Stimulated activated CD8-positive, alpha-beta memory T cell treated with anti-CD3 and anti-CD28 coated beads, Interleukin-4, amount 100 ng/mL, for 24 hours (primary cell): ENCODE results near the gene EML5.
A peak's percentile ranks its signal among the peaks of the same experiment; 100 is the strongest.
"Not testable (repeated sequence)": the region's sequence is repeated elsewhere in the genome, so short reads cannot be mapped to it uniquely, and the experiment has no call there.

ENCODE experiments used
- DNase-seq: peaks from one replicate; pipeline ENCODE4 v3.0.0-alpha.2; 2020; ENCODE audit warnings: low read depth

The EML5 gene

GRCh38 chr14:88792473-88793258 is at the start of gene EML5:
Gene EML5 (minus strand): TSS chr14:88792953. CDS start chr14:88792503, 450 bp downstream.
- peak; percentile 73 for DNase-seq

- DNase-seq, result no peak
Observed at GRCh38 chr14:88842414-88842813, 49.7 kb upstream of the EML5 start.

GRCh38 chr14:88841741-88842140 is 49.0 kb upstream of the EML5 start:
- DNase-seq, result no peak

- no peak for DNase-seq
Observed at GRCh38 chr14:88840926-88841325, 48.2 kb upstream of the EML5 start.

GRCh38 chr14:88838015-88838414 is 45.3 kb upstream of the EML5 start:
- DNase-seq, result no peak

- DNase-seq, result no peak
Observed at GRCh38 chr14:88837495-88837894, 44.7 kb upstream of the EML5 start.

- DNase-seq, result no peak
Observed at GRCh38 chr14:88835661-88836060, 42.9 kb upstream of the EML5 start.

- no peak for DNase-seq
Observed at GRCh38 chr14:88834883-88835431, 42.2 kb upstream of the EML5 start.

GRCh38 chr14:88831284-88831683 is 38.5 kb upstream of the EML5 start:
- no peak for DNase-seq

GRCh38 chr14:88829685-88830302 is 37.0 kb upstream of the EML5 start:
- DNase-seq, result no peak

GRCh38 chr14:88829188-88829587 is 36.4 kb upstream of the EML5 start:
- no peak for DNase-seq

- DNase-seq, result no peak
Observed at GRCh38 chr14:88825503-88825902, 32.8 kb upstream of the EML5 start.

- no peak for DNase-seq
Observed at GRCh38 chr14:88825078-88825458, 32.3 kb upstream of the EML5 start.

GRCh38 chr14:88824314-88825077 is 31.7 kb upstream of the EML5 start, which contains the start of gene TTC8:
Gene TTC8 (plus strand): TSS chr14:88824651. CDS start chr14:88824708, 57 bp downstream.
- peak; percentile 67 for DNase-seq

- no peak for DNase-seq
Observed at GRCh38 chr14:88823968-88824313, 31.2 kb upstream of the EML5 start.

GRCh38 chr14:88821888-88822287 is 29.1 kb upstream of the EML5 start:
- DNase-seq, result no peak

GRCh38 chr14:88821378-88821777 is 28.6 kb upstream of the EML5 start:
- no peak for DNase-seq

GRCh38 chr14:88819674-88820073 is 26.9 kb upstream of the EML5 start:
- DNase-seq, result not testable (repeated sequence)

- DNase-seq, result no peak
Observed at GRCh38 chr14:88818018-88818417, 25.3 kb upstream of the EML5 start.

GRCh38 chr14:88815980-88816379 is 23.2 kb upstream of the EML5 start:
- DNase-seq, result no peak

GRCh38 chr14:88808359-88808758 is 15.6 kb upstream of the EML5 start:
- no peak for DNase-seq

GRCh38 chr14:88804477-88804876 is 11.7 kb upstream of the EML5 start:
- DNase-seq, result no peak

- DNase-seq, result no peak
Observed at GRCh38 chr14:88804035-88804434, 11.3 kb upstream of the EML5 start.
